ENCODE results near the gene C20orf144.
A peak's percentile ranks its signal among the peaks of the same experiment; 100 is the strongest.

Gene C20orf144

GRCh38 chr20:33650111-33650752 is 11.9 kb upstream of the C20orf144 start:
- no peak for DNase-seq

DNA sequence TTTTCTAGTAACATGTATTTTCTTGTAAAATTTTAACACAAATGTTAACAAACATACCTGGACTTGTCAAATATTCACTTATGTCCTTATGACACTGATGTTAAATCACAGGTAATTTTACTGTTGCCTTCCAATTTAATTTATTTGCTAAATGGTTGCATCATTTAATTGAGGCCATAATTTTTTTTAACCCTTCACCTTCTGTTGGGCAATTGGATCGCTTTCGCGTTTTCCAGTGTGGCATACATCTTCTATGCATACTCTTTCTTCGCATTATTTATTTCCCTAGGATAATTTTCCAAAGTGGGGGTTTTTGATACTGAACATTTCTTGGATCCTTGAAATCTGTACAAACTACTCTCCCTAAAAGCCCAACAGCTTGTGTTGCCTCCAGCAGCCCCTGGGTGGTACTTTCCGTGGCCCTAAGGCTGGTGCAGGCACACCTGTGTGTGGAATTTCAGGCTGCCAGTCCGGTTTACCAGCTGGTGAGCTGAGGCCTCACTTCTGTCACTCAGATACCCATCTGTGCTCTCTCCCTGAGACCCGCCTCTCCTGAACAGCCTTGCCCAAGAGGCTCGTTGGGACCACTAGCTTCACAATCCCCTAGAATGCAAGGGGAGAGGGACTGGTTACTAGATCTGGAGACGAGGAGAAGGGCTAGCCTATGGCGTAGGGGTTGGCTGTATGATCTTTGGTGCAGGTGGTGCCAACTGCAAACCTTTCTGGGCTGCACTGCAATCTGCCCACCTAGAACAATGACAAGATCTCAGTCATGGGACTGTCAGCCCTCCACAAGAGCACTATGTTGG is 11.2 kb upstream of the C20orf144 start:
- DNase-seq: no peak

GRCh38 chr20:33651562-33652048 is 10.5 kb upstream of the C20orf144 start:
- DNase-seq: no peak

DNA sequence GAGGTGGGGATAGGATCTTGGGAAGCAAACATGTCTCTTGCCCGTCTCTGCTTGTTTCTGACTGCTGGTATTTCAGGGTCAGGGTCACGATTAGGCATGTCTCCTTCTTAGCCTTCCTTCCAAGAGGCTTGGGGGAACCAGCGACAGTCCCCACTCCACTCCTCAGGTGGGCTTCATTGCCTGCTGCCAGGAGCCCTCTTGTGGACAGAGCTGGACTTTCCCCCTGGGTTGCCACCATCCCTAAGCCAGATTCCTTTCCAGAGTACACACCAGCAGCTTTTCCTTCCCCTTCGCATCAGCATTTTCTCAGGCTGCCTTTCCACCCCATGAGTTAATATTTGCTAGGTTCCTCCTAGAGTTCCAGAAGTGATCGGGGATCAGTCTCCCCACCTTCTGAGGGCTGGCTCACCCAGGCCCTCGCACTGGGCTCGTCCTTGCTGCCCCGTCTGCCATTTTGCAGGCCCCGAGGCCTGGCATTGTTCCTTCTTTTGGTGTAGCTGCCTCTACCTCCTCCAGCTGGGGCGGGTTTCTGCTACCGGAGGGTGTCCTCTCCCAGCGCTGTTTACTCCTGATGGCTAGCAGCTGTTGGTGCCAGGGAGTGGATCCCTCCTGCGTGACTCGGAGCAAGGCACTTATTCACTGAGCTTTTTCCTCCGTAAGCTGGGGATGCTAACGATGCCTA is 8.8 kb upstream of the C20orf144 start:
- peak; percentile 84 for DNase-seq

DNA sequence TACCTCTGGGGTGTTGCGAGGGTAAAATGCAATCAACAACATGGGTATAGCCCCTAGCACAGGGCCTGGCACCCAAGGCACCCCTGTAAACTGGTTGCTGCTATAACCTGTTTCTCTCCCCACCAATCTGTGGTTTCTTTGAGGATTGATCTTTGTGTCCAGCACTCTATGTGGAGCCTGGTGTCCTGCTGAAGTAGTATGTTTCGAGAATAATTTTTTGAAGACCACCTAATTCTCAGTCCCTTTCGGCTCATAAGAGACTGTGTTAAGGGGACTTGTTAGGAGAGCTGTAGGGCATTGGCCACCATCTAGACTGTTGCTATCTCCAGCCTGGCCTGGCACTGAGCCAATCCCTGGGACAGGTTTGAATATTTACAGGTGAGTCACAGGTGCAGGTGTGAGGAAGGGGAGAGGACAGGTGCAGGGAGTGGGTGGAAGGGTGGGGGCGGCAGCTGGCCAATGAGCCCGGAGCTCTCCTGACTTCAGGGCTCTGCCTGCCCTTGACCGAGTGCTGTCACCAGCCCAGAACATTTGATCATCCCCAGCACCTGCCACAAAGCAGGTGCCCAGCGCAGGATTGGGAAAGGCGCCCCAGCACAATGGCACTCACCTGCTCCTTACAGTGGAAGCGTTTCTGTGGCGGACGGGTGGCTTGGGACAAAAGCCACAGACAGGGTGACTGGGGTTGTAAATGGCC is 8.1 kb upstream of the C20orf144 start:
- DNase-seq: no peak

GRCh38 chr20:33654680-33655161 is 7.4 kb upstream of the C20orf144 start:
- no peak for DNase-seq

DNA sequence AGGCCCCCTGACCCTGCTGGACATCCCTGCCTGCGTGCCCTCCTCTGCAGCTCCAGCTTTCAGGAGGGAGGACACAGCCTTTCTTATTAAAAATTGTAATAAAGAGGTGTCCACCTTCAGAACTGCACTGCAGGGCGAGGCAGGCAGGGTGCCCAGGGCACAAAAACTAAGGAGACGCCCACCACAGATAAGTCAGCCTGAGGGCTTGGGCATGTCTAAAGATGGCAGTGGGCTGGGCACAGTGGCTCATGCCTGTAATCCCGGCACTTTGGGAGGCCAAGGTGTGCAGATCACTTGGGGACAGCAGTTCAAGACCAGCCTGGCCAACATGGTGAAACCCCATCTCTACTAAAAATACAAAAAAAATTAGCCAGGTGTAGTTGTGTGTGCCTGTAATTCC is 7.0 kb upstream of the C20orf144 start:
- DNase-seq: no peak

GRCh38 chr20:33656010-33656782 is 5.9 kb upstream of the C20orf144 start:
- DNase-seq: no peak

DNA sequence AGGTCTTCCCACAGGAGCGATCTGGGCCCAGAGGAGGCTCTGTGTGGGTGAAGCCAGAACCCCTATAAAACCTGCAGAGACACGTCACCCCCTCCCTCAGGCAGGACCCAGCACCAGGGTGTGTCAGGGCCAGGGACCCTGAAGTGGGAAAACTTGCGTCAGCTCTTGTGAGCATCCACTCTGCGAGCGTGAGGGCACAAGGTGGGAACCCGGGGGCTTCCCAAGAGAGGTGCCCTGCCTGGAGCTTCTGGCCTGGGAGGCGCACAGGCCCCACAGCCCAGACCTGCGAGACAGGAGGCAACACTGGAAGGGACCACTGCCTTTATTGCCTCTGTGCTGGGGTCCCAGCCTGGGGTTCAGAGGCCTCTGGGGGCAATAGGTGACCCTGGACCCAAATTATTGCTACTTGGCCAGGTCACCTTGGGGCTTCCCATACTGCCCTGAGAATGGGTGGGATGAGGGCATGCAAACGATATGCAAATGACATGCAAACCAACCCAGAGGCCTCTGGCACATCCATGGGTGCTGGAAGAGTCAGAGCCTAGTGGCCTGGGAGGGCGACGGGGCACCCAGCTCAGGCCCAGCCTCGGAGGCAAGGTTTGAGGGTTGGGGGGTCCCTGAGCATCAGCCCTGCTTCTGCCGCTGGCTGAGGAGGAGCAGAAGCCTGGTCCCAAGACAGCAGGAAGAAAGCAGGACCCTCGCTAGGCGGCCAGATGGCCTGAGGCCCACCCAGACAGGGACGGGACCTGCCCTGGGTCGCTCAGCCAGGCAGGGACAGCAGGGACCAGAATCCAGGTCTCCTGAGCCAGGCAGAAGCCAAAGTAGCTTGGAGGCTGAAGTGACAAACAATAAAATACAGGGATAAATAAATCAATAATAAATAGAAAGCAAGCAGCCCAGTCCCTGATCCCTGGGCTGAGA is 5.1 kb upstream of the C20orf144 start:
- DNase-seq: no peak

DNA sequence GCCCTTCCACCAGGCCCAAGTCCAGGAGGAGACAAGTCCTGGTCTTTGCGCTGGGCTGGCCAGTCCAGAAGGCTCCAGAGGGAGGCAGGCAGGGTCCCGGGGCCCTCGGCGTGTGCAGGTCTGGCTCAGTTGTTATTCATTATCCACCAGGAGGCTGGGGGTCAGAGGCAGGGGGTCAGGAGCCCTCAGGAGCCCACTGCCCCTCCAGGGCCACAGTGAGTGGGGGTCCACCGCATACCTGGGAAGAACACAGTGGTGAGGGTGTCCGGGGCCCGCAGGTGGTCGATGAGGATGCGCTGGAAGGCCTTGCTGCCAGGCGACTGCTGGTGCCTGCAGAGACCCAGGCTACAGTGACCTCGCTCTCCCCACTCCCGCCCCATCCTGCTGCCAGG is 4.4 kb upstream of the C20orf144 start:
- no peak for DNase-seq

GRCh38 chr20:33658510-33658909 is 3.6 kb upstream of the C20orf144 start:
- DNase-seq: no peak

- no peak for DNase-seq
Observed at GRCh38 chr20:33658929-33659328, 3.2 kb upstream of the C20orf144 start.

DNA sequence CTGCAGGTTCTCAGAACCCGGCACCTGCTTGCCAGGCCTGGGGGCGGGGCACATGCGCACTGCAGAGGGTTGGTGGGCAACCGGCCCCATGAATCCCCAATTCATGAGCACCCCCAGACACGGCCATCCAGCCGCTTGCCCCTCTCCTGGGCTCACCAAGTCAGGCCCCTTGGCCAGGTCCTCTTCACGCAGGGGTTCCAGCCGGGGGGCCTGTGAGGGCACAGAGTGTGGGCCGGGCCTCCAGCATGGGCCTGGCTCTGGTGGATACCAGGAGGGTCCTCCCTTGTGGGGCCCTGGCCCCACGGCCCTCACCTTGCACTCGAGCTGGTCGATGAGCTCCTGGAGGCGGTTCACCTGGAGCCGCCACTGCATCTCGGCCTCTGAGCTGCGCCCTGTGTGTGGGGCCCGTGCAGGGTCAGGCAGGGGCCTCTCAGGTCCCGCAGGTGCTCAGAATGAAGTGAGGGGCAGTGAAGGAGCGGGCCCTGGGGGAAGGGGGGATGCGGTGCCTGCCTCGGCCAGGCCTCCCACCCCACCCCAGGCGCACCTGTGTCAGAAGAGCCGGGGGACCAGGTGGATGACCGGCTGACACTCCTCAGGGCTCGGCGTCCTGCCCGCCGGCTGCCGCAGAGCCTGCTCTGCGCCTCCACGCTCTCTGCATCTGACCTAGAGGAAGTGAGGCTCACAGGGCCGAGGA is 2.6 kb upstream of the C20orf144 start:
- DNase-seq: no peak

GRCh38 chr20:33660035-33660684 is 2.0 kb upstream of the C20orf144 start:
- no peak for DNase-seq

DNA sequence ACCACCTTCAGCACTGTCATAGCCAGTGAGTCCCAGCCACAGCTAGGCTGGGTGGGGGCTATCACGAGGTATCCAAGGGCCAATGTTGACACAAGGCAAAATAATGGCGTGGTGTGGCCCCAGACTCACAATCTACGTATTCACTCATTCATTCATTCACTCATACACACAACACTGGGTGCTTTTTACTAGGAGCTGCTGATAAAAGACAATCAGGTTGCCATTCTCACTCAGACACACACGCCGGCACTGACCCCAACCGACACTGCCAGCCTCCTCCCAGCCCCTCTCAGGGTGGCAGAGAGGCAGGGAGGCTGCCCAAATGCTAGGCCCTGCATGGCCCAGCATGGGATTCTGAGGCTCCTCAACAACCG is 1.5 kb upstream of the C20orf144 start:
- DNase-seq: no peak

GRCh38 chr20:33663161-33664084 is 1.3 kb downstream of the C20orf144 start:
- peak; percentile 51 for DNase-seq

- DNase-seq: no peak
Observed at GRCh38 chr20:33664085-33664761, 2.1 kb downstream of the C20orf144 start.

DNA sequence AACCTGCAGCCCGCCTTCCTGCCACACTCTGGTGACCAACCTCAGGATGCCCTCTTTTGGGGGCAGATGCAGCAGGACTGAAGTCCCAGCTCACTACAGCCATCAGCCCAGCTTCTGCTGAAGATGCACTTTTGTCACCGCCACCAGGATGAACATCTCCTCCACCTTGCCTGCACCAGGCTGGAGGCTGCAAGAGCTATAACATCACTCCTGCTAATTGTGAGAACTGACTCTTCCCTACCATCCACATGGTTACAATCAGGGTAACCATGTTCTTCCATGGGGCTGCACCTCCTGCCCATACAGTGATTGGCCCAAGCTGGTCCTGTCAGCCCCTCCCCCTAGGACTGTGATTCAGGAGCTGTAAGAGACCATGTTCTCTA is 2.6 kb downstream of the C20orf144 start:
- no peak for DNase-seq

Measured in kidney glomerular epithelial cell (primary cell).